Putamen (tissue), 1 donor: ENCODE data around the gene PAM16.

Source experiments
- DNase-seq: peaks from one replicate; pipeline ENCODE4 v3.0.0-alpha.2; 2016; ENCODE audit warnings: low spot score

The PAM16 gene

GRCh38 chr16:4371357-4372000, 20.4 kb upstream of the PAM16 start, which contains the start of gene VASN:
TSS of gene VASN (plus strand) at chr16:4371848. CDS start at chr16:4380878, 9,030 bp downstream.
- no peak for DNase-seq

DNA sequence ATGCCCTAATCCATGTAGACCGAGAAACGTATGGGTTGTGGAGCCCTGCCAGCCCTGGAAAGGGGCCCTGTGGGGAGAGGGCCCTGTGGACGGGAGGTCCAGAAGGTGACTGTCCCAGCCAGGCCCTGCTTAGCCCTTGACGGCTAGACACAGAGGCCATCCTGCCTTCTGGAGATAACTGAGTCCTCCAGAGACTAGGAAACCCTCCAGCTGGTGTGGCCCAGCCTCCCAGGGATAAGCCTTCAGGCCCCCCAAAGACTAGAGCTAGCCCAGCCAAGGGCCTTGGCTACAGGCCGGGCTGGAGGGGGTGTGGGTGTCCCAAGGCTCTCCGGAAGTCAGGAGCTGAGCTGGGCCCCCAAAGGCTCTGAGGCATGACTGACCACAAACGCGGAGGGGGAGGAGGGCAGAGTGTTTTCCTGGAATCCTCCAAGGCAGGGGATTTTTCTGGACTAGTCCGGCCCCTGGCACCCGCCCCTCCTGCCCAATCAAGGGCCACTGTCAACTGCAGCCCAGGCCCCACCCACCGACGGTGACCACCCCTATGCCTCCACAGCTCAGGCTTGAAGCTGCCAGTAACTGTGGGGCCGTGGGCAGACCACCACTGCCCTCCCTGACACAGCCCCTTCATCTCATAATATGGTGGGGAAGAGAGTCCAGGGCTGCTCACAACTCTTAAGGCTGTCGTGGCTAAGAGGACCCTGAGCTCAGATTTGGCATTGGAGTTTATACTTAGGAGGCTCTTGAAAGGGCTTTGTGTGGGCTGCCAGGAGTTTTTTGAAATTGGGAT, 19.6 kb upstream of the PAM16 start:
- no peak for DNase-seq

GRCh38 chr16:4370151-4370550, 19.0 kb upstream of the PAM16 start:
- no peak for DNase-seq

- DNase-seq: no peak
Measured at GRCh38 chr16:4369007-4369733, 18.0 kb upstream of the PAM16 start.

GRCh38 chr16:4367393-4367856, 16.3 kb upstream of the PAM16 start:
- no peak for DNase-seq

DNA sequence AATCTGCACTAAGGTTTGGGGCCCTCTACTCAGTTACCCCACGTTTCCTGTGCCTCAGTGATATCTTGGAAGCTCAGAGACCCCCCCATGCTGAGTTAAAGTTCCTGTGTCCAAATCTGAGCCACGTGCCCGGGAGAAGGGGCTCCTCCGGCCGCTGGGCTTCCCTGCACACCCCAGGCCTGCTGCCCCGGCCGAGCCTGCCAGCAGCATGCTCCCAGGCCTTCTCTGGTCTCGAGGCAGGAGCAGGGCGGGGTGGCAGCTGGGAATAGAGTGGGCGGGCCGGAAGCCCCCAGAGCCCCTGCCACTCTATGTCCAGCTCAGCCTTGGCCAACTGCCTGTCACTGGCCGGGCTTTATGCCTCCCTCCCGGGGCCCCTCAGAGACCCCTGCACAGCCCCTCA, 14.9 kb upstream of the PAM16 start:
- DNase-seq: no peak

- no peak for DNase-seq
Measured at GRCh38 chr16:4365615-4366014, 14.5 kb upstream of the PAM16 start.

- no peak for DNase-seq
Measured at GRCh38 chr16:4365014-4365406, 13.9 kb upstream of the PAM16 start.

- no peak for DNase-seq
Measured at GRCh38 chr16:4364196-4365013, 13.3 kb upstream of the PAM16 start.

GRCh38 chr16:4362476-4363135, 11.5 kb upstream of the PAM16 start:
- DNase-seq: no peak

DNA sequence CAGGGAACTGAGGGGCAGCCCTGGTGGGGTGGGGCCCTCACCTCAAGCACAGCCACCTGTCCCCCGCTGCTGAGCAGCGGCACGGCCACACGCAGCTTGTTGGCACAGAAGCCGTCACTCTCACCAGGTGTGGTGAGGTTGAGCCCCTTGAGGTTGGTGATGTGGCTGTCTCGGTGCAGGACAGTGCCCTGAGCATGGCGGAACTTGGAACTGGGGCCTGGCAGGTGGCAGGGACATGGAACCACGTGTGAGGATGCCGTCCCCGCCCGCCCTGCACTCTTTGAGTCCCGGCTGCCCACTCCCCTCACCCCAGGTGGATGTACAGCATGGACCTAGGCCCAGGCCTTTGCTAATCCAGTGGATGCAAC, 10.8 kb upstream of the PAM16 start:
- DNase-seq: no peak

- no peak for DNase-seq
Measured at GRCh38 chr16:4361033-4361943, 10.2 kb upstream of the PAM16 start.

- DNase-seq: no peak
Measured at GRCh38 chr16:4360538-4361021, 9.5 kb upstream of the PAM16 start.

GRCh38 chr16:4359914-4360313, 8.8 kb upstream of the PAM16 start:
- DNase-seq: no peak

- no peak for DNase-seq
Measured at GRCh38 chr16:4358831-4359561, 7.9 kb upstream of the PAM16 start.

DNA sequence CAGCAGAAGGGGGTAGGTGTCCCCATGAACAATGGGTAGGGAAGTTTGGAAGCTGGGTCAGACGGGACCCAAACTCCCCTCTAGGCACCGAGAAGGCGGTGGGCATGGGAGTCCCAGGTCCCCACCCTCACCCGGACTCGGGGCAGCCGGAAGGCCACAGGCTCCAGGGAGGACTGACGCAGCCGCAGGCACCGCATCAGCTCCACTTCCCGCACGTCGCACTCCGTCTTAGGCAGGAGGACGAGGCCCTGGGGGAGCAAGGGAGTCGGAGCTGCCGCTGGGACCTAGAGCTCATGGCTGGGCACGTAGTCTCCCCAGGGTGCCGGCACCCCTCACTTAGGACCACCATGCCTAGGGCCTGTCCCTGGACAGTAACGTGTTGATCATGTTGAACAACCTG, 7.1 kb upstream of the PAM16 start:
- no peak for DNase-seq

DNA sequence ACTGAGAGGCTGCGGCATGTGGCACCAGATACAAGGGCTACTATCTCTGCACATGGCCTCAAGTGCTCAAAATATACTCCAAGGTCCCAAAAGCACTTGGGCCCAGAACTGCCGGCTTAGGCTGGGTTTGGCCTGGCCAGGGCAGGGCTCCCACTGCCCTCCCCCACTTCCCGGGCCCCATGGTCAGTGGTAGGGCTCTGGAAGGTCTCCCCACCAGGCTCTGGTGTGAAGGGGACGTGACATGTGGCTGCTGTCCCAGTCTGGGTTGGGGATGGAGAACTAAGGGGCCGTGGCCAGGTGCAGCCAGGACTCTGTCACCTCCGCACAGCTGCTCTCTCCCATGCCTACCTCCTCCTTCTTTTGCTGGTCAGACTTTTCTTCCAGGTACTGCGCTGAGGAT, 5.7 kb upstream of the PAM16 start:
- no peak for DNase-seq

GRCh38 chr16:4354512-4355409, 3.6 kb upstream of the PAM16 start:
- DNase-seq: no peak

- no peak for DNase-seq
Measured at GRCh38 chr16:4353675-4354074, 2.6 kb upstream of the PAM16 start.
